Head of caudate nucleus (tissue), 42 donors: ENCODE results near the gene API5.

ENCODE experiments used
- DNase-seq, 42 donors: peaks; one replicate each; pipeline versions ENCODE4 v3.0.0 to v3.0.0-alpha.2; 2020 to 2021; ENCODE audit warnings: mixed read lengths in 7 of 42
- intact Hi-C: fragments of 100-400 bp; cut with DNase I; formaldehyde crosslinking; loops from one replicate; pipeline ENCODE4 v1.15.0; 2022

API5 gene

DNA sequence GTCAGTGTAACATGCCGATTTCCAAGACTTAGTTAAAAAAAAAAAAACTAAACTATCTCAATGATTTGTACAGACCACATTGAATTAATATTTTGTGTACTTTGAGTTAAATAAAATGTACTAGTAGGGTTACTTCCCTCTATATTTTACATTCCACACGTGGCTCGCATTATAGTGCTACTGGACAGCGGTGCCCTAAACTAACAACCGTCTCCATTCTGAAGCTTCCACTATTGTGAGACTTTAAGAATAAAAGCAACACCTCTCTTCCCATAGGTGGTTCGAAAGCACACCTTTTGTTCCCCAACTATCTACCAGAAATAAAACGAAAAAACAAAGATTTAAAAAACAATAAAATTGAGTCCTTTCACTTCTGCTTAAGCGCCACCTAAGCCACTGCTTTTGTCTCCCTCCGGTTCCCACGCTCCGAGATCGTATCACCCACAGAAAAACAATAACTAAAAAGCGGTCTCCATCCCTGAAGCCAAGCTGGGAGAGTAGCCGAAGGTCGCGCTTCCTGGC, 46.5 kb downstream of the API5 start:
- intact Hi-C loops = no loop called here
- DNase-seq = no peak

DNA sequence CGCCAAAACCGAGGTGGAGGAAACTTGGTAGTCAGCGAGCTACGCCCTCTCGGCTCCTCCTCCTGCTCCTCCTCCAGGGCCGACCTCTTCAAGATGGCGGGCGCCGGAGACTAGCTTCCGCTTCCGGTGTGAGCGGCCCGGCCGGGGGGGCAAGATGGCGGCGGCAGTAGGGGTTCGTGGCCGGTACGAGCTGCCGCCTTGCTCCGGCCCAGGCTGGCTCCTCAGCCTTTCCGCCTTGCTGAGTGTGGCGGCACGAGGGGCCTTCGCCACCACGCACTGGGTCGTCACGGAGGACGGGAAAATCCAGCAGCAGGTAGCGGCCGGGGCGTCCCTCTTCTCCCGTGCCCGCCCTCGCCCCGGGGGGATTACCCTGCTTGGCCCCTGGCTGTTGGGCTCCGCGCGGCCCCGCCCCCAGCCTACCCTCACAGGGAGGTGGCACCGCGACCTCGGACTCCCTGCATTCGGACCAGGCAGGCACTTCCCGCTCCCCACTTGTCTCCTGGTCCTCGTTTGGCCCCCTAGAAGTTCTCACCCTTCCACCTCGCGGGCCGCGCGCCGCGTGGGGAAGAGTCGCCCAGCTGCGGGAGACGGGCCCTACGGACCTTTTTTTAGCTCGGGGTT, 47.1 kb downstream of the API5 start, which contains the start of gene TTC17:
Gene TTC17, plus strand, starts transcription at position 120 of the 621 bp plus-strand sequence. Its CDS starts 35 bp downstream, at position 155.
- peak; percentile 83 to 98 (median 95) for DNase-seq
- intact Hi-C loops = no loop called here

DNA sequence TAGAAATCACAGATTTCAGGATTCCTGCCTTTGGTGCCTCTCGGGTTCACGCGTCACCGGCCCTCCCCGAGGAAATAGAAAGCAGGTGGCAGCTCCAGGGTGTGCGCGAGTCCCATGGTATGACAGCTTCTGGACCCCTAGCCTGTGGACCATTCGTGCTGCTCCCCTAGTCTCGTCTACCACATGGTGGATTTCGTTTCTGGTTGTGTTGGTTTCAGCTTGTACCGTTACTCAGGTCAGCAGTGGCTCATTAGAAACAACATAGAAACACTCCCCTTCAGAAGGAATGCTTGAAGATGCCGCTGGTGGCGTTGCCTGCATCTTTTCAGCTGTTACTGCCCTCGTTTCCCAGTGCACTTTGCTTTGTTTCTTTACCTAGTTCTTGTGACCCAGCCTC, 47.6 kb downstream of the API5 start:
- intact Hi-C loops = no loop called here
- peak in 23 of 42 donors; percentile 9 to 50 (median 25) for DNase-seq

DNA sequence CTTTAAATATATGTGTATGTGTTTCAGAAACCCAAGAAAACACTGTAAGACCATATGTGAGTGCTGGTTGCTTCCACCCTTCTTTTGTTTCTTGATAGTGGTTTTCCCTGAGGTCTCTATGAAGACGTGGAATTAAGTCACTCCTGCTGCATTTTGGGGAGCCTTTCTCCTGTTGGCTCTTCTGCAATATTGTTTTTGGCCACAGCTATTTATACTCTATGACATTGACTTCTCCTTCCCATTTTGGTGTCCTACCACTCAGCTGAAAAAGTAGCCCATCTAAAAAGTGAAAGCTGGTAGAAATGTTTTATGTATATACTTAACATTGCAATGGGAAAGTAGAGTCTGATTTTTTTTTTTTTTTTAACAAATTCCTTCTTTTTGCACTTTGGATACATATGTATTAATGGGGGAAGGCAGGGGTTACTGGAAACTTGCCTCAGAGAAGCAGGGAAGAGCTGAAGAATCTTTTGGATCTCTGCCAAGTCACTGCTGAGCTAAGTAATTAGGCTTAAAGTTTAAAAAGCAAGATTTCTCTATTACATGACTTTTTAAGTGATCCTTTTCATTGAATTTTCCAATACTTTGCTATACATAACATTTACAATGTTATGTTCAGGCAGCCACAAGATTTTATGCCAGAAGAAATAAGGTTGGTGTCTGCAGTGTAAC, 48.7 kb downstream of the API5 start:
- intact Hi-C loops = no loop called here
- DNase-seq = no peak

DNA sequence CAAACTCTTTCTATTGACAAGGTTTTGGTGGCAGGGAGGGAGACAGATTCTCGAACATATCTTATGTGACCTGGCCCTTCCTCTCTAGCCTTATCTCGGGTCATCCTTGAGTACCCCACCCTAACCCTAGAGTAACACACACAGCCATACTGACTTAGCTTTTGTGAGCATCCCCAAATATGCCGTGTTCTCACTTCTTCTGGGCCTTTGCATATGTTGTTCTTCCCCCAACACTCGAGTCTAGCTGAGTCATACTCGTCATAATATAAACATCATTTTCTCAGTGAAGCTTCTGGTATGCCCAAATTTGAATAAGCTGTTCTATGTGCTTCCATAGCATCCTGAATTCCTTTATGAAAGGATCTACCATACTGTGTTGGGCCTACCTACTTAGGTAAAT, 54.9 kb downstream of the API5 start:
- intact Hi-C loops = no loop called here
- DNase-seq = no peak

DNA sequence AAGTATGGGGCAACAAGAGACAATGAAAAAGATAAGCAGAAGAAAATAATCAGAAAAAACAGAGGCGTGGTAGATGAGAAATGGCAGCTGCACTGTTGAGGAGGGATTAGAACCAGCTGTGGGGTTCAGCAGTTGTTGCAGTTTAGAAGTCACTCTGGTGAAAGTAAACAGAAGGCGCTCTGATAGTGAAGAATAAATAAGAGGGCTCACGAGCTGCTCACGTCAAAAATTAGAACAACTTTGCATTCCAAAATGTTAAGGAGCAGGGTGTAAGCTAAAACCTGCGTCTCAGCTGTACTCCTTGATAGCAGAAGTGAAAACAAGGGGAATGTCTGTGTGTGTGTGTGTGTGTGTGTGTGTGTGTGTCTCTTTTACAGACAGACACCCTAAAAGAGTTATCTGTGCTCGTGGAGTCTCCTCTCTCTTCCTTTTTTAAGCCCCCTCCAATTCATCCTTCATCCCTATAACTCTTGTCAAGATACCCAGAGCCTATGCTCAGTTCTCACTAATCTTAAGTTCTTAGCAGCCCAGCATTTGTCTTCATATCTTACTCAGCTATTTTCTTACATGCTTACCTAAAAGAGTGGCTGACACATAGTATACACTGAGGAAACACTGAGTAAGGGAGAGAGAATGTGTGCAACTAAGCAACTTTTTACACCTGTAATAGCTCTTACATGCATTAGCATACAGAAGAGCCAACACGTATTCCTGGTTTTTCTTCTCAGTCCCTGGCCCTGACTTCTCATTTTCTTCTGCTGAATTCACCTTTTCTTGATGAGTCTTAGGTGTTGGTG, 55.8 kb downstream of the API5 start:
- intact Hi-C loops = no loop called here

DNA sequence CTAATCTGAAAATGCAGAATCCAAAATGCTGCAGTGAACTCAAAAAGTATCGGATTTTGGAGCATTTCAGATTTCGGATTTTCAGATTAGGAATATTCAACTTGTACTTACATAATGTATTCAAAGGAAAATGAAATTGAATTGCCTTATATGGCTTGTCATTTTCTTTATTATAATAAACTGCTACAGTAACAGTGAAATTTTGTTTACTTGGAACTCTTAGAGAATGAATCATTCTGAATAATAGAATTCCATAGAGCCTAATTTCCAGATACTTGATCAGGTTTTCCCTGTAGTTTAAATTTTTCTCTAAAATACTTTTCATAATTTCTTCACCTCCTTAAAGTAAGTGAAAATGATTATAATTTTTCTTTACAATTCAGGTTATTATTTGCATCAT, 64.3 kb downstream of the API5 start:
- intact Hi-C loops = no loop called here
- no peak for DNase-seq

More for the DNA sequence above, 55.8 kb downstream of the API5 start:
- no peak for DNase-seq

DNA sequence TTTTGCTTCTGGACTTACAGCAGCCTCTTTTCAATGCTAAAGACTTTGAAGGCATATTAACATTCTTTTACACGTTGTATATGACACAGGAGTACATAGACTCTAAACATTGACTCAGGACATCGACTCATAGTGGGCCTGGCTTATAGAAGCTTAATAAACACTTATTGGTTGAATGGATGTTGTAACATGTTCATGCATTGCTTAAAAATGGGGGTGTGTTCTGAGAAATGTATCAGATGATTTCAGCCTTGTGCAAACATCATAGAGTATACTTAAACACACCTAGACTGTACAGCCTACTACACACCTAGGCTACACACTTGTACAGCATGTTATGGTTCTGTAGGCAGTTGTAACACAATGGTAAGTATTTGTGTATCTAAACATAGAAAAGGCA, 64.8 kb downstream of the API5 start:
- intact Hi-C loops = no loop called here
- no peak for DNase-seq

DNA sequence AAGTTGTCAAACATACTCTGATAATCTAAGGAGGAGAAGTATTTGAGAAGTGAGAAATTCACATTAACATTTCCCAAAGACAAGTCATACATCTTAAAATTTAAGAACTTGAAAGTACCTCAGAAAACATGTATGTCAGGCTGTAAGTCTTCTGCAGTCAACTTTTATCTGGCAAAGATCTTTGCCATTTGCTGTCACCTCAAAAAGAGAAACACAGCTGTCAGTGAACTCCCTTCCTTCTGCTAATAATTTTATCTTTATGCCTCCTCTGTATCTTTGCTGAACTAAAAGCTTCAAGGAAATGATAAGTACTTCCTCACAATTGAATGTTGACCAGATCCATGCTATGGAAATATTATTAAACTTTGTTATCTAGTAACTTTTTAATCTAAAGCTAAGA, 65.6 kb downstream of the API5 start:
- intact Hi-C loops = no loop called here
- no peak for DNase-seq

DNA sequence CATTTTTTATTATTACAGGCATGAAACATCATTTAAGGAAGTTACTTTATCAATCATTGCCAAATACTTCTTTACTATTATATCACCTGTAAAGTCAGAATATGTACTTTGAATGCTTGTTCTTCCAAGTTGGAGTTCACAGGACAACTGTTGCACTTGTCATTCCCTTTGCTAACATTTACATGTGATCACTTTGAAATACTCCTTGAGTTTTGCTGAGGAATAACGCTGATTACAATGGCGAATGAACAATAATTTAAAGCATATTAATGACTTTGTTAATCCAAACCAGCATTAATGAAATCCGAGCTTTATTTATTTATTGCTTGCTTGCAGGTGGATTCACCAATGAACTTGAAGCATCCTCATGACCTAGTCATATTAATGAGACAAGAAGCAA, 67.1 kb downstream of the API5 start:
- intact Hi-C loops = no loop called here
- DNase-seq = no peak

DNA sequence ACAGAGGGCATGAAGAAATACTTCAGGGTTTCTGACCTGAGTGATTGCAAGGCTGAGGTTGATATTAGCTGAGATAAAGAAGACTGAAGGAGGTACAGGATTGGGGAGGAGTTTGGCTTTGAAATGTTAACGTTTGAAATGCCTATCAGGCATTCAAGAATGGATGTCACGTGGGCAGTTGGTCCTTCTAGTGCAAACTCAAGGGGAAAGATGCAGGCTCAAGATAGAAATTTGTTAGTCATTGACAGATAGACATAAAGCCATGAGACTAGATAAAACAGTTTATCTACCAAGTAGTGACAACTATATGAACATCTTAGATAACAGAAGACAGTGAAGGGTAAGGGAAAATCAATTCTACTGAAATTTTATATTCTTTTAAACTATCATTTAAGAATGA, 70.0 kb downstream of the API5 start:
- DNase-seq = no peak
- intact Hi-C loops = no loop called here

DNA sequence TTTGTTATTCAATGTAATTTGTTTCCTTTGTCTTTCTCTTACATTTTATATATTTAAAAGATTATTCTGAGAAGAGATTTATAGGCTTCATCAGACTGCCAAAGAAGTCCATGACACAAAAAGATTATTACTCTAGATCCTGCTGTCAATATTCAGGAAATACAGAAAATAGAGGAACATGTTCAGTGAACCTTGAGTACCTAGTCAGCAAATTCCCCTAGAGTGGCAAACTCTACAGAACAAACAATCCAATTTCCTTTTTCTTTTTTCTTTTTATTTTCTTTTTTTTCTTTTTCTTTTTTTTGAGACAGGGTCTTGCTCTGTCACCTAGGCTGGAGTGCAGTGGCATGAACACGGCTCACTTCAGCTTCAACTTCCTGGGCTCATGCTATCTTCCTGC, 70.8 kb downstream of the API5 start:
- intact Hi-C loops = no loop called here
- DNase-seq = no peak

DNA sequence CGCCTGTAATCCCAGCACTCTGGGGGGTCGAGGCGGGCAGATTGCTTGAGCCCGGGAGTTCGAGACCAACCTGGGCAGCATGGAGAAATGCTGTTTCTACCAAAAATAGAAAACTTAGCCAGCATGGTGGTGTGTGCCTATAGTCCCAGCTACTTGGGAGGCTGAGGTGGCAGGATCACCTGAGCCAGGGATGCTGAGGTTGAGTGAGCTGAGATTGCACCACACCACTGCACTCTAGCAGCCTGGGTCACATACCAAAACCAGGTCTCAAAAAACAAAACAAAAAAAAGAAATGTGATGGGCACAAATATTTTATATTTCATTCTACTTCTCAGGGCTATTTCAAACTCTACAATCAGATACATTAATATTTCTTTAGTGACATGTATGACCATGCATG, 72.6 kb downstream of the API5 start:
- intact Hi-C loops = no loop called here
- no peak for DNase-seq

DNA sequence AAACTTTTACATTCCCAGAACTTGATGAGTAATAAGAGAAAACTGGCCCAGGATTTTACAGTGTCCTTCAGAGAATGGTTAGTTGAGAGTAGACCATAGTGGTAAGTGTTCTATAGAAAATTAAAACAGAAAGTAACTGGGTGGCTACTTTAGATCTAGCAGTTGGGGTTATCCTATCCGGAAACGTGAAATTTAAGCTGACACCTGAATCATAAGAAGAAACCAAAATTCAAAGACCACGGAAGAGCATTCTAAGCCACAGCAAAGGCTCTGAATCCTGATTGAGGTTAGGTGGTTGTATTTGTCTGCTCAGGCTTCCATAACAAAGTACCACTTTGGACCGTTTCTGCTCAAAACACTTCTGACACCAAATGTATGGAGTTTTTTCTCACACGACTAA, 80.9 kb downstream of the API5 start:
- intact Hi-C loops = no loop called here
- DNase-seq = no peak

DNA sequence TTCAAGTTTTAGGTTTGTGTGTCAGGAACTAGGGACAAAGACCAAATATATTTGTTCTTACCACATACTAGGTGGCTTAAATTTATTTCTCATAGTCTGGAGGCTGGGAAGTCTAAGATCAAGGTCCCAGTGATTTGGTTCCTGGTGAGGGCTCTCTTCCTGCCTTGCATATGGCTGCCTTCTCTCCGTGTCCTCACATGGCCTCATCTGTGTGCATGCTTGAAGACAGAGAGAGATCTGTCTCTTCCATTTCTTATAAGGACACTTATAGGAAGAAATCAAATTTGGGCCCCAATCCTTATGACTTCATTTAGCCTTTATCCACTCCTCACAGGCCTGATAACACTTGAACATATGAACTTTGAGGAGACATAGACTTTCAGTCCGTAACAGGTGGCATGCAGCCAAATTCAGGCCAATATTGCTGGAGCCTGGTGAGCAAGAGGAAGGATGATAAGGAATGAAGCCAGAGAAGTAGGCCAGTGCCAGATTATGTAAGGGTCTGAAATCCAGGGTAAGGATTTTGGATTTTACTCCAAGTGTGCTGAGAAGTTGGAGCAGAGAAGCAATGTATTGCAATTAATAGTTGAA, 82.1 kb downstream of the API5 start:
- intact Hi-C loops = no loop called here
- peak in 1 of 42 donors; percentile 2 for DNase-seq
